Stimulated activated naive CD8-positive, alpha-beta T cell treated with anti-CD3 and anti-CD28 coated beads, Interleukin-15, amount 100 ng/mL, for 72 hours (primary cell): ENCODE measurements around the gene KLF18.

Experiments
- ATAC-seq: fragments of 150-1000 bp; cut with Tn5 transposase; 2 replicates; pipeline ENCODE4 v1.10.0; 2021; ENCODE audit warnings: mild to moderate bottlenecking, moderate library complexity
- DNase-seq, 2 donors: peaks; one replicate each; pipeline ENCODE4 v3.0.0; 2021 to 2022
- H3K27ac Mint-ChIP-seq, 2 donors: one replicate each; pipeline ENCODE4 v1.8.0; 2022; ENCODE audit warnings: mild to moderate bottlenecking in 2 of 2, mixed read lengths in 2 of 2, moderate library complexity in 2 of 2
- H3K27me3 Mint-ChIP-seq: one replicate; pipeline ENCODE4 v1.8.0; 2022; ENCODE audit warnings: mixed read lengths
- H3K4me1 Mint-ChIP-seq: one replicate; pipeline ENCODE4 v1.8.0; 2022; ENCODE audit warnings: mild to moderate bottlenecking, mixed read lengths
- H3K4me3 Mint-ChIP-seq, 2 donors: one replicate each; pipeline ENCODE4 v1.8.0; 2022; ENCODE audit warnings: mild to moderate bottlenecking in 2 of 2, mixed read lengths in 2 of 2, moderate library complexity in 1 of 2
- H3K9me3 Mint-ChIP-seq, 2 donors: one replicate each; pipeline ENCODE4 v1.8.0; 2022; ENCODE audit warnings: mixed read lengths in 2 of 2

Gene KLF18

DNA sequence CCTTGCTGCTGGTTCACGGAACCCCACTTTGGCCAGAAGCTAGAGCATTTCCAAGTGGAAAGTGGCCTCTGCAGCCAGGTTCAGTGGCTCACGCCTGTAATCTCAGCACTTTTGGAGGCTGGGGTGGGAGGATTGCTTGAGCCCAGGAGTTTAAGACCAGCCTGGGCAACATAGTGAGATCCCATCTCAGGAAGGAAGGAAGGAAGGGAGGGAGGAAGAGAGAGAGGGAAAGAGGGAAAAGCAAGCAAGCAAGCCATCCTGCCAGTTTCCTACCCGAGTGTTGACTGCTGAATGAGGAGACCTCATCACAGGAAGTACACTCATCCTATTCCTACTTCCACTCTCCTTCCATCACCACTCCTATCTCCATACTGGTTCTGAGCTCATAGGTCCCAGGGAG is 35.6 kb downstream of the KLF18 start:
- Mint-ChIP-seq H3K27ac (peak overlapping the region in 1 of 2 donors; percentile 8), H3K4me1 (no peaks in the 10 kb centered on the region), H3K4me3 (no peak overlapping the region), H3K9me3 (no peaks in the 10 kb centered on the region), H3K27me3 (peaks cover 26% of the 10 kb centered on the region)
- DNase-seq = no peak
- ATAC-seq = no peak

DNA sequence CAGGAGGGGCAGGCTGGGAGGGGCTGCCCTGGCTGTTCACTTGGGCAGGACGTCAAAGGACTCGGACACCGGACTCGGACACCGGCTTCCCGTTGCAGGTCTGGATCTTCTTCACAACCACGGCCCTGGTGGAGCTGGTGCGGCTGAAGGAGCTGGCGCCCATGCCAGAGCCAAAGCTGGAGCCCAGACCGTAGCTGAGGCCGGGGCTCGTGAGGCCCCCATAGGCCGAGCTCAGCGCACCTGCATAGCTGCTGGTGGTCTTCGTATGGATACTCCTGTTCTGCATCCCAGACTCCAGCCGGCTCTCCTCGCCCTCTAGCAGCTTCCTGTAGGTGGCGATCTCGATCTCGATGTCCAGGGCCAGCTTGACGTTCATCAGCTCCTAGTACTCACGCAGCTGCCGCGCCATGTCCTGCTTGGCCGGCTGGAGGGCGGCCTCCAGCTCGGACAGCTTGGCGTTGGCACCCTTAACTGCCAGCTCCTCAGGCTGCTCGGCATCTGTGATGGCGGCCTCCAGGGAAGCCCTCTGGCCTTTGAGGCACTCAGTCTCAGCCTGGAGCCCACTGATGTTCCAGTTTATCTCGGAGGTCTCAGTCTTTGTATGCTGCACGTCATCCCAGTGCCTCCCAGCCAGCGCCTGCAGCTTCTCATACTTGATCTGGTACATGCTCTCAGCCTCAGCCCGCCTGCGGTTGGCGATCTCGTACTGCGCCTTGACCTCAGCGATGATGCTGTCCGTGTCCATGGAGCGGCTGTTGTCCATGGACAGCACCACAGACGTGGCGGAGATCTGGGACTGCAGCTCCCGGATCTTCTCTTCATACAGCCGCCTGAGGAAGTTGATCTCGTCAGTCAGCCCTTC is 37.9 kb downstream of the KLF18 start:
- Mint-ChIP-seq H3K27me3 (peaks cover 26% of the 10 kb centered on the region), H3K27ac (no peak overlapping the region), H3K4me3 (no peak overlapping the region), H3K4me1 (no peaks in the 10 kb centered on the region), H3K9me3 (no peaks in the 10 kb centered on the region)
- DNase-seq = no peak
- no peak for ATAC-seq

DNA sequence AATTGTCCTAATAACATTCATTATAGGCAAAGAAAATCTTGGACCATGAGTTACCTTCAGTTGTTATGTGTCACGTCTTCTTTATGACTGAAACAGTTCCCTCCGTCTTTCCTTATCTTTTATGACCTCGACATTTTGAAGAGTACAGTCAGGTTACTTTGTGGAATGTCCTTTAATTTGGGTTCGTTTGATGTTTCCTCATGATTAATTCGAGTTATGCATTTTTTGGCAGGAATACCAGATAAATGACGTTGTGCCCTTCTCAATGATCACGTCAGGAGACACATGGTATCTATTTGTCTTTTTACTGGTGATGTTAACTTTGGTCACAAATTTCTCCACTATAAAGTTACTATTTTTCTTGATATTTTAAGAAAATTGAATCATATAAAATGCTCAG is 40.1 kb downstream of the KLF18 start:
- Mint-ChIP-seq H3K4me3 (no peak overlapping the region), H3K27me3 (peaks cover 14% of the 10 kb centered on the region), H3K27ac (no peak overlapping the region), H3K4me1 (no peaks in the 10 kb centered on the region), H3K9me3 (no peaks in the 10 kb centered on the region)
- DNase-seq = no peak
- no peak for ATAC-seq

DNA sequence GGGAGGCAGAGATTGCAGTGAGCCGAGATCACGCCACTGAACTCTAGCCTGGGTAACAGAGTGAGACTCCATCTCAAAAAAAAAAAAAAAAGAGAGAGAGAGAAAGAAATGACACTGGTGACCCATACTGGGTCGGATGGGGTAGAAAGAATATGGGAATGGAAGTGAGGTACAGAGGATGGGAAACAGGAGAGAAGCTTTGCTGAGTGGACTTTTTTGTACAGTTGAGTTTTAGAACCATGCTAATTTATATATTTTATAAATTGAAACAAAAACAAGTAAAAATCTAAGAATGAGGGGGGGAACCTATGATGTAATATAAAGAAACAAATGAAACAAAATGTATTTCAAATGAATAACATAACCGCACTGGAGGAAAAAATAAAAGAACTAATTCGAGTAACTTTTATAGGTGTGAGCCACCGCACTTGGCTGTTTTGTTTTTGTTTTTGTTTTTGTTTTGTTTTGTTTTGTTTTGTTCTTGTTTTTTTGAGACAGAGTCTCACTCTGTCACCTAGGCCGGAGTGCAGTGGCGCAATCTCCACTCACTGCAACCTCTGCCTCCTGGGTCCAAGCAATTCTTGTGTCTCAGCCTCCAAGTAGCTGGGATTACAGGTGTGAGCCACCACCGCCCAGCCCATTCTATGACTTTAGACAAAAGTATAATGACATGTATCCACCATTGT is 41.1 kb downstream of the KLF18 start:
- no peak overlapping the region for H3K4me3 Mint-ChIP-seq
- ATAC-seq = no peak
- no peaks in the 10 kb centered on the region for H3K9me3 Mint-ChIP-seq
- H3K27ac Mint-ChIP-seq = peak overlapping the region in 1 of 2 donors; percentile 38
- DNase-seq = no peak
- peaks cover 8% of the 10 kb centered on the region for H3K27me3 Mint-ChIP-seq
- no peaks in the 10 kb centered on the region for H3K4me1 Mint-ChIP-seq

DNA sequence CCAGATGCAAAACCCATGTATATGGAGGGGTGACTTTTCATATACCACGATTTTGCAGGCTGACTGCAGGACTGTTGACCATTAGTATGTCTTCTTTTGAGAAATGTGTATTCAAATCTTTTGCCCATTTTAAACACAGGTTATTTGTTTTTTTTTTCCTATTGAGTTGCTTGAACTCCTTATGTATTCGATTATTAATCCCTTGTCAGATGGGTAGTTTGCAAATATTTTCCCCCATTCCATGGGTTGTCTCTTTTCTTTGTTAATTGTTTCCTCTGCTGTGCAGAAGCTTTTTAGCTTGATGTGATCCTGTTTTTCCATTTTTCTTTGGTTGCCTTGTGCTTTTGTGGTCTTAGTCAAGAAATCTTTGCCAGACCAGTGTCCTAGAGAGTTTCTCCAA is 47.4 kb downstream of the KLF18 start:
- H3K9me3 Mint-ChIP-seq = no peaks in the 10 kb centered on the region
- no peaks in the 10 kb centered on the region for H3K4me1 Mint-ChIP-seq
- DNase-seq (no peak), ATAC-seq (no peak)
- H3K4me3 Mint-ChIP-seq = no peak overlapping the region
- H3K27me3 Mint-ChIP-seq = peaks cover 32% of the 10 kb centered on the region
- H3K27ac Mint-ChIP-seq = no peak overlapping the region

DNA sequence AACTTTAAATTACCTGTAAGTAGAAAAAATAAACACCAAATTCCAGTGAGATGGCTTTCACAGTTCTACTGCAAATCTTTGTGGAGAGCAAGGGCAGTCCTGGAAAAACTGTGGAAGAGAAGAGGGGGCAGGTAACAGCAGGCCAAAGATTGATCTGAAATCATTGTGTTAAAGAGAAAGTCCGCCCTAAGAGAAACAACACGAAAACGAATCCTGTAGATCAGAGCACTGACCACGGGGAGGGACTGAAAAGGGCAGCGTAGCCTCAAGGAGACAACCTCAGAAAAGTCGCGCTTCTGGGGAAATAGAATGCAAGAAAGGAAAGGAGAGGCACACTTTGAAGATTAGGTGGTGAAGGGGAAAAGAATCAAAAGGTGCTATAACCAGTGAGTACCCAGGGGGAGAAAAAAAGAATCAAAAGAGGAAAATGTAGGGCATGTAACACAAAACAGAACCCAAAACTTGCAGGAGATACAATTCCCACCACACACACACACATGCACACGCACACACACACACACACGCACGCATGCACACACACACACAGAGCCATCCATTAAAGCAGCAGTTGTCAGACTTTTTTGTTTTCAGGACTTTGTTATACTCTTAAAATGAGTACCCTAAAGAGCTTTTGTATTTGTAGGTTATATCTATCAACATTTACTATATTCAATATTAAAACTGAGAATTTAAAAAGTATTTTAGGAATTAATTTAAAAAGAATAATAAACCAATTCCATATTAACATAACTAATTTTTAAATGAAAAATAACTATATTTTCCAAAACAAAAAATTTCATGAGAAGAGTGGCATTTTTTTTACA is 50.8 kb downstream of the KLF18 start:
- peaks cover 46% of the 10 kb centered on the region for H3K27me3 Mint-ChIP-seq

DNA sequence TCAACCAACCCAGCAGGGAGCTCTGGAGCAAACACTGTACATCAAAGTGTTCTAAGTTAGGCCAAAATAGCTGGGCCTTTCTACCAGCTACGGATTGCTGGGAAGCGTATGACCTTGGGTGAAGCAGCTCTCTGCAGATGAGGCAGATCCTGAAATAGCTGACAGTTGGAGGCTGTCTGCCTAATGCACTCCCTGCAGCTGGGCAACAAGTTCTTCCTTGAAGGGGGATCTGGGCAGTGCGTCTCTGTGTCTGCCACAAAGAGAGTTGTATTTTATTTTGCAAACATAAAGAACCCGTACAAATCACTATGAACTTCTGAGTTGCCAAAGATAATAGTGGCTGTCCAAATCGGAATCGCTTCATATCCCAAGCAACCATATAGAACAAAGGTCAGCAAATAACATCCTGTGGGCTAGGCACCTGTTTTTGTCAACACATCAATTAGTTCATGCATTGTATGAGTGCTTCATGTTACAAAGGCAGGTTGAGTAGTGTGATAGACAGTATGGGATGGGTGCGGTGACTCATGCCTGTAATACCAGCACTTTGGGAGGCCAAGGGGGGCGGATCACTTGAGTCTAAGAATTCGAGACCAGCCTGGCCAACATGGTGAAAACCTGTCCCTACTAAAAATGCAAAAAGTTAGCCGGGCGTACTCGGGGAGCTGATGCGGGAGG is 51.9 kb downstream of the KLF18 start:
- DNase-seq (no peak), ATAC-seq (no peak)
- no peaks in the 10 kb centered on the region for H3K4me1 Mint-ChIP-seq
- no peaks in the 10 kb centered on the region for H3K9me3 Mint-ChIP-seq
- H3K27ac Mint-ChIP-seq = no peak overlapping the region
- H3K27me3 Mint-ChIP-seq = peaks cover 52% of the 10 kb centered on the region
- H3K4me3 Mint-ChIP-seq = no peak overlapping the region

More for the DNA sequence above, 50.8 kb downstream of the KLF18 start:
- Mint-ChIP-seq H3K4me3 (no peak overlapping the region), H3K9me3 (no peaks in the 10 kb centered on the region), H3K4me1 (no peaks in the 10 kb centered on the region), H3K27ac (no peak overlapping the region)
- DNase-seq (no peak), ATAC-seq (no peak)
